PFSK-1 (cell line): Measurements from ENCODE around the gene CEP89.

Source experiments
- POLR2AphosphoS5 ChIP-seq: IDR thresholded peaks from 2 replicates; pipeline ENCODE4 v1.6.1; 2012; ENCODE audit warnings: low read depth, mild to moderate bottlenecking, control low read depth, low read length, moderate library complexity
- REST ChIP-seq, 2 experiments: IDR thresholded peaks; 2 replicates each; pipeline versions ENCODE4 v1.6.1 to v1.8.0; 2011 to 2012; ENCODE audit warnings: low read depth in 2 of 2, low read length in 2 of 2, control low read depth in 1 of 2, inconsistent platforms in 1 of 2, mild to moderate bottlenecking in 1 of 2, moderate library complexity in 1 of 2; ENCODE audit not compliant: insufficient read depth in 1 of 2
- SIN3A ChIP-seq: IDR thresholded peaks from 2 replicates; pipeline ENCODE4 v1.6.1; 2012; ENCODE audit warnings: mild to moderate bottlenecking, low read length, moderate library complexity, borderline replicate concordance; ENCODE audit not compliant: insufficient read depth
- TAF1 ChIP-seq: IDR thresholded peaks from 2 replicates; pipeline ENCODE4 v1.6.1; 2012; ENCODE audit warnings: low read length, control low read depth, borderline replicate concordance; ENCODE audit not compliant: insufficient read depth

- no peak for TF ChIP-seq POLR2AphosphoS5
- TF ChIP-seq REST (IDR thresholded peaks at IDR 0.05; ENCODE audit: insufficient read depth in 1 of 2, low read depth in 2 of 2, low read length in 2 of 2) = no peak
- TF ChIP-seq TAF1 = no peak
- no peak for TF ChIP-seq SIN3A
Measured at GRCh38 chr19:32988724-32989123, 17.0 kb upstream of the CEP89 start.
